Neural cell (in vitro differentiated cells): ENCODE results near the gene YIPF1. TPM values are rescaled to one million over a fixed set of nuclear protein-coding genes. Genes with fewer than 3 reads are reported as not detected.

ENCODE experiments used
- H2AFZ ChIP-seq: fragments of 200-600, 300-800 bp; sonication (generic), shearing (Covaris generic); 2 replicates; pipeline ENCODE4 v1.6.0; 2014; ENCODE audit warnings: low read depth, mild to moderate bottlenecking, antibody characterized with exemption, low read length, moderate library complexity
- H3F3A ChIP-seq: fragments of 200-600 bp; shearing (Covaris generic); 2 replicates; pipeline ENCODE4 v1.6.1; 2016; ENCODE audit warnings: mild to moderate bottlenecking, moderate library complexity, mixed read lengths, antibody characterized with exemption, low read length; ENCODE audit not compliant: insufficient read depth, poor library complexity, severe bottlenecking
- H3K27ac ChIP-seq: fragments of 200-600, 300-800 bp; sonication (generic), shearing (Covaris generic); 2 replicates; pipeline ENCODE4 v1.5.1; 2014; ENCODE audit warnings: mild to moderate bottlenecking, low read length, moderate library complexity
- H3K27me3 ChIP-seq: fragments of 300-800, 200-600 bp; sonication (generic), shearing (Covaris generic); 2 replicates; pipeline ENCODE4 v1.6.0; 2014; ENCODE audit warnings: mild to moderate bottlenecking, low read depth, low read length, moderate library complexity; ENCODE audit not compliant: insufficient read depth
- H3K36me3 ChIP-seq: fragments of 300-800, 200-600 bp; sonication (generic), shearing (Covaris generic); 2 replicates; pipeline ENCODE4 v1.5.1; 2014; ENCODE audit warnings: mild to moderate bottlenecking, antibody characterized with exemption, low read length, moderate library complexity; ENCODE audit not compliant: insufficient read depth
- H3K4me2 ChIP-seq: fragments of 300-800, 200-600 bp; sonication (generic), shearing (Covaris generic); 2 replicates; pipeline ENCODE4 v1.6.0; 2014; ENCODE audit warnings: mild to moderate bottlenecking, low read length
- H3K4me3 ChIP-seq: fragments of 300-800, 200-600 bp; sonication (generic), shearing (Covaris generic); 2 replicates; pipeline ENCODE4 v1.5.1; 2014; ENCODE audit warnings: mild to moderate bottlenecking, low read length, moderate library complexity
- H3K79me2 ChIP-seq: fragments of 200-600 bp; shearing (Covaris generic); replicated peaks from 2 replicates; pipeline ENCODE4 v1.6.0; 2014; ENCODE audit warnings: mild to moderate bottlenecking, low read length, moderate library complexity; ENCODE audit not compliant: insufficient read depth
- H3K9ac ChIP-seq: fragments of 300-800, 200-600 bp; sonication (generic), shearing (Covaris generic); 2 replicates; pipeline ENCODE4 v1.6.1; 2016; ENCODE audit warnings: mild to moderate bottlenecking, low read length, mixed read lengths
- H3K9me2 ChIP-seq: fragments of 200-600 bp; shearing (Covaris generic); 2 replicates; pipeline ENCODE4 v1.6.1; 2016; ENCODE audit warnings: mild to moderate bottlenecking, low read length, mixed read lengths; ENCODE audit not compliant: insufficient read depth
- H3K9me3 ChIP-seq: fragments of 200-600, 300-800 bp; sonication (generic), shearing (Covaris generic); 2 replicates; pipeline ENCODE4 v1.6.1; 2016; ENCODE audit warnings: mild to moderate bottlenecking, mixed run types, low read length, moderate library complexity, mixed read lengths
- H4K20me1 ChIP-seq: fragments of 200-600 bp; shearing (Covaris generic); 2 replicates; pipeline ENCODE4 v1.6.1; 2016; ENCODE audit warnings: mild to moderate bottlenecking, mixed run types; ENCODE audit not compliant: insufficient read depth
- CTCF ChIP-seq: fragments of 450-650 bp; IDR thresholded peaks from 2 replicates; pipeline ENCODE4 v1.5.1; 2014; ENCODE audit warnings: antibody characterized with exemption, mild to moderate bottlenecking, moderate library complexity; ENCODE audit not compliant: poor library complexity, severe bottlenecking
- EP300 ChIP-seq: fragments of 450-650 bp; conservative IDR thresholded peaks from 2 replicates; pipeline ENCODE4 v1.6.1; 2014; ENCODE audit warnings: antibody characterized with exemption, mild to moderate bottlenecking, moderate library complexity; ENCODE audit not compliant: poor library complexity, severe bottlenecking
- EZH2 ChIP-seq: fragments of 200-600, 300-800 bp; shearing (Covaris generic), sonication (generic); IDR thresholded peaks from 2 replicates; pipeline ENCODE4 v1.6.1; 2014; ENCODE audit warnings: antibody characterized with exemption, low read length, borderline replicate concordance, mild to moderate bottlenecking; ENCODE audit not compliant: insufficient read depth, poor library complexity, severe bottlenecking
- MXI1 ChIP-seq: fragments of 450-650 bp; conservative IDR thresholded peaks from 2 replicates; pipeline ENCODE4 v1.6.1; 2014; ENCODE audit warnings: antibody characterized with exemption, mild to moderate bottlenecking; ENCODE audit not compliant: poor library complexity, severe bottlenecking
- POLR2AphosphoS5 ChIP-seq: IDR thresholded peaks from 2 replicates; pipeline ENCODE4 v1.6.1; 2012
- RAD21 ChIP-seq: fragments of 450-650 bp; conservative IDR thresholded peaks from 2 replicates; pipeline ENCODE4 v1.6.1; 2014; ENCODE audit warnings: antibody characterized with exemption, mild to moderate bottlenecking, moderate library complexity
- REST ChIP-seq: IDR thresholded peaks from 2 replicates; pipeline ENCODE4 v1.6.1; 2012; ENCODE audit warnings: borderline replicate concordance
- SMC3 ChIP-seq: fragments of 450-650 bp; conservative IDR thresholded peaks from 2 replicates; pipeline ENCODE4 v1.6.1; 2014; ENCODE audit warnings: antibody characterized with exemption, mild to moderate bottlenecking, moderate library complexity; ENCODE audit not compliant: poor library complexity
- TAF1 ChIP-seq: IDR thresholded peaks from 2 replicates; pipeline ENCODE4 v1.6.1; 2012; ENCODE audit warnings: low read depth
- polyA plus RNA-seq: library from polyadenylated mRNA; depleted of rRNA; stranded (reverse); fragments of >200 nt; gene quantifications from 2 replicates; pipeline ENCODE4 v1.2.3, GENCODE V29; 2014

Gene YIPF1
- polyA plus RNA-seq, 1 donor from 2014 or later, result 45.0 TPM

- Histone ChIP-seq H3K27me3 (no peaks in the 10 kb centered on the region), H3K4me2 (no peak overlapping the region), H3F3A (no peaks in the 10 kb centered on the region), H3K27ac (no peak overlapping the region), H3K4me3 (no peak overlapping the region), H3K36me3 (no peaks in the 10 kb centered on the region), H4K20me1 (no peaks in the 10 kb centered on the region), H3K9me2 (no peaks in the 10 kb centered on the region), H3K79me2 (no peaks in the 10 kb centered on the region), H2AFZ (no peak overlapping the region), H3K9me3 (no peaks in the 10 kb centered on the region), H3K9ac (no peak overlapping the region)
- no peak for TF ChIP-seq TAF1
- TF ChIP-seq EZH2, result no peak
- no peak for TF ChIP-seq EP300
- TF ChIP-seq CTCF, result no peak
- no peak for TF ChIP-seq REST
Measured at GRCh38 chr1:53807916-53808315, 81.7 kb downstream of the YIPF1 start.

GRCh38 chr1:53804791-53805505, 84.6 kb downstream of the YIPF1 start:
- Histone ChIP-seq H4K20me1 (no peaks in the 10 kb centered on the region), H3K4me2 (no peak overlapping the region), H3K9ac (no peak overlapping the region), H3K4me3 (no peak overlapping the region), H3K9me3 (no peaks in the 10 kb centered on the region), H3K27ac (no peak overlapping the region), H3K27me3 (no peaks in the 10 kb centered on the region), H3F3A (no peaks in the 10 kb centered on the region), H3K36me3 (no peaks in the 10 kb centered on the region), H2AFZ (no peak overlapping the region), H3K9me2 (no peaks in the 10 kb centered on the region), H3K79me2 (no peaks in the 10 kb centered on the region)
- no peak for TF ChIP-seq EZH2
- no peak for TF ChIP-seq SMC3
- TF ChIP-seq TAF1, result no peak
- no peak for TF ChIP-seq MXI1
- no peak for TF ChIP-seq CTCF
- TF ChIP-seq EP300, result no peak
- TF ChIP-seq REST, result no peak
- no peak for TF ChIP-seq RAD21
- no peak for TF ChIP-seq POLR2AphosphoS5
